ENCODE measurements around the gene ADCYAP1R1. TPM values are rescaled to one million over a fixed set of nuclear protein-coding genes. Genes with fewer than 3 reads are reported as not detected.

Gene ADCYAP1R1
- total RNA-seq, 6 experiments from 2014 or later = 0.05 to 0.37 (median 0.29) TPM

DNA sequence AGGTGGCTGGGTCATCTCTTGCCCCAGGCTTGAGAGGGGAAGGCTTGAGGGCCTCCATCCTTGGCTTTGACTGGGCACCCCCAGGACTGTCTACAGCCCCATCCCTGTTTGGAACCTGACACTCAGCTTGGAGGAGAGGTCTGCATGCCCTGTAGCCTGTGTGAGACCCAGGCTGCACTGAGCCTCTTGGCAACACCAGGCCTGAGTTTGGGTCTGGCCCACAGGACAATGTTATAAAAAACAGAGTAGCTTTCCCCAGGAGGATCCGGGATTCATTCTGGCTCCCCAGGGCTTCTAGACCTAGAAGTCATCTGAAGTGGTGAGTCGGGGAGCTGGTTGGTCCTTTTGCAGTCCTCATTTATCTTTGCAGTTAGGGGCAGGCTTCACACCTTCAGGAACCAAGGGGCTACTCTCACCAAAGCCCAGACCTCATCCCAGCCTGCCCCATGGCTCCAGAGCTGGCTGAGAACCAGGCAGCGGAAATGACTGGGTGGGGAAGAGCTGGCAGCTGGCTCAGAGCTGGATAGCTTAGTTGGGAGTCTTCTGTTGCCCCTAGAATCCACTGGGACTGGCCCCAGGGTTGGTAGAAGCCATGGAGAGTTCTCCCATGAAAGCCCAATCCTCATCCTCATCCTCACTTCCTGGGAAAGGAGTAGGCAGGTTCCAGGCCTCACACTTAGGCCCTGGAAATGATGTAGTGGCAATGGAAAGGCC is 68.8 kb downstream of the ADCYAP1R1 start:
- Histone ChIP-seq H3K36me3 (no peaks in the 10 kb centered on the region), H3K4me1 (peaks cover 0 to 3% (median 0%) of the 10 kb centered on the region in 4 donors), H3K27ac (no peak overlapping the region), H3K27me3 (no peaks in the 10 kb centered on the region), H3K9me3 (no peaks in the 10 kb centered on the region), H3K4me3 (no peak overlapping the region)
- DNase-seq (no peak), ATAC-seq (peak in 1 of 4 donors; percentile 21)
- TF ChIP-seq, protein P1, sequence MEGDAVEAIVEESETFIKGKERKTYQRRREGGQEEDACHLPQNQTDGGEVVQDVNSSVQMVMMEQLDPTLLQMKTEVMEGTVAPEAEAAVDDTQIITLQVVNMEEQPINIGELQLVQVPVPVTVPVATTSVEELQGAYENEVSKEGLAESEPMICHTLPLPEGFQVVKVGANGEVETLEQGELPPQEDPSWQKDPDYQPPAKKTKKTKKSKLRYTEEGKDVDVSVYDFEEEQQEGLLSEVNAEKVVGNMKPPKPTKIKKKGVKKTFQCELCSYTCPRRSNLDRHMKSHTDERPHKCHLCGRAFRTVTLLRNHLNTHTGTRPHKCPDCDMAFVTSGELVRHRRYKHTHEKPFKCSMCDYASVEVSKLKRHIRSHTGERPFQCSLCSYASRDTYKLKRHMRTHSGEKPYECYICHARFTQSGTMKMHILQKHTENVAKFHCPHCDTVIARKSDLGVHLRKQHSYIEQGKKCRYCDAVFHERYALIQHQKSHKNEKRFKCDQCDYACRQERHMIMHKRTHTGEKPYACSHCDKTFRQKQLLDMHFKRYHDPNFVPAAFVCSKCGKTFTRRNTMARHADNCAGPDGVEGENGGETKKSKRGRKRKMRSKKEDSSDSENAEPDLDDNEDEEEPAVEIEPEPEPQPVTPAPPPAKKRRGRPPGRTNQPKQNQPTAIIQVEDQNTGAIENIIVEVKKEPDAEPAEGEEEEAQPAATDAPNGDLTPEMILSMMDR (IDR thresholded peaks at IDR 0.05) = no peak
- TF ChIP-seq POLR2A (IDR thresholded peaks at IDR 0.05) = no peak
- 64% methylated on average over 3 of the region's 3 CpGs for WGBS (ENCODE audit: insufficient coverage, low coverage, low lambda C conversion rate, missing lambda C conversion rate)
- intact Hi-C loops (cut with DNase I) = loop anchor here (5.0 kb wide), 2 partner anchors 134 to 139 kb away; no protein-coding TSS in a partner anchor

DNA sequence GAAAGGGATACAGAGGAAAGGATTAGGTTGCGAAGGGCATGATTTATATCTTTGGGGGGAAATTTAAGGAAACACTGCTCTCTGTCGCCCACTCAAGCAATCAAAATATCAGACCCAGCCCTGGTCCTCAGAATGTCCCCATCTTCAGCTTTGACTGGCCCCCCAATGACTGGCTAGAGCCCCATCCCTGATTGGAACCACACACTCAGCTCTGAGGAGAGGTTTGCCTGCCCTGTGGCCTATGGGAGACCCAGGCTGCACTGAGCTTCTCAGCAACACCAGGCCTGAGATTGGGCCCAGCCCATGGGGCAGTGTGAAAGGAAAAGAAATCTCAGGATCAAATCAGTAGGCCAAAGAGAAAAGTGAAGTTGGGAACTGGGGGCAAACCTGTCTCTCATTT is 69.5 kb downstream of the ADCYAP1R1 start:
- ATAC-seq (no peak), DNase-seq (no peak)
- intact Hi-C loops (cut with DNase I) = loop anchor here (5.0 kb wide), 2 partner anchors 134 to 139 kb away; no protein-coding TSS in a partner anchor
- H3K4me1 ChIP-seq = peaks cover 0 to 3% (median 0%) of the 10 kb centered on the region in 4 donors
- no peak overlapping the region for H3K4me3 ChIP-seq
- no peaks in the 10 kb centered on the region for H3K36me3 ChIP-seq
- H3K27ac ChIP-seq = no peak overlapping the region
- TF ChIP-seq, protein P1 (IDR thresholded peaks at IDR 0.05) = no peak
- 67% methylated on average over 1 of the region's 2 CpGs for WGBS (ENCODE audit: insufficient coverage, low coverage, low lambda C conversion rate, missing lambda C conversion rate)
- H3K27me3 ChIP-seq = no peaks in the 10 kb centered on the region
- no peaks in the 10 kb centered on the region for H3K9me3 ChIP-seq

DNA sequence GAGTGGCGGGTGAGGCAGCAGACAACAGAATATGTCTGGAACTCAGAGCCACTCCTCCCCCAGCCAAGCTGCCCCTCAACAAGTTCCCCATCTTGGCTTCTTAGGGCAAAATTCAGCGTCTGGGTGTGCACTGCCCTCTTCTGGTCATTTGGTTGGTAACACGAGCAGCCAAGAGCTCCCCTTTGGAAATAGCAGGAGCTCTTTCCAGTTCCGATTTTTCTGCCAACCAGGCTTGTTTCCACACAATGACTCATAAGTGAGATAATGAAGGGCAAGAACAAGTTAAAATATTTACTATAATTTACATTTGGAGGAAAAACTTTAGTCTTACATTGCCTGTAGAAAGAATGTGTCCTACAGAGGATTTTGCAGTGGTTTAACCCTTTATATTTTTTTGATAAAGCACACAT is 70.5 kb downstream of the ADCYAP1R1 start:
- ATAC-seq = peak; percentile 89 to 99 (median 92)
- peak in 2 of 3 donors; percentile 35 to 64 for DNase-seq
- TF ChIP-seq, protein P1 (IDR thresholded peaks at IDR 0.05) = peak; percentile 80 to 92 (median 90)
- TF ChIP-seq POLR2A (IDR thresholded peaks at IDR 0.05) = no peak
- 5% methylated on average over 3 of the region's 4 CpGs for WGBS (ENCODE audit: insufficient coverage, low coverage, low lambda C conversion rate, missing lambda C conversion rate)
- H3K4me1 ChIP-seq = peaks cover 0 to 3% (median 0%) of the 10 kb centered on the region in 4 donors
- intact Hi-C loops (cut with DNase I) = loop anchor here (5.0 kb wide), 2 partner anchors 135 to 140 kb away; no protein-coding TSS in a partner anchor
- H3K4me3 ChIP-seq = no peak overlapping the region
- H3K27me3 ChIP-seq = no peaks in the 10 kb centered on the region
- no peaks in the 10 kb centered on the region for H3K36me3 ChIP-seq
- no peaks in the 10 kb centered on the region for H3K9me3 ChIP-seq
- no peak overlapping the region for H3K27ac ChIP-seq

DNA sequence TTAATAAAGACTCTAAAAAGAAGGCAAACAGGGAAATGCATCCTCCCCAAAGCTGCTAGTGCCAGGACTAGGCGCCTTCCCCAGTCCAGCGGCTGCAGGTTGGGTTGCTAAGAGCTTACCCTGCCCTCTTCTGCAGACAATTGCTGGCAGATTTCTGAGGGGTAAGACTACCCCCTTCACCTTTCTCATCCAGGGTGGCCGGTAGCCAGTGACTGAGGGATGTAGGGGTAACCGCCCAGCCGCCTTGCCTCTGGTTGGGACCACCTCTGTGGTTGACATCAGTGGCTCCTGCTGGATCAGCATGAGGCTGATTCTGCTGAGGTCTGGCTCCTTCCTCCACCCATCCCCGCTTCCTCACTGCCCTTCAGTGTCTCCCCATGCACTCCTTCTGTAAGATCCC is 71.2 kb downstream of the ADCYAP1R1 start:
- ATAC-seq = no peak
- no peak for DNase-seq
- Histone ChIP-seq H3K4me1 (peaks cover 0 to 3% (median 0%) of the 10 kb centered on the region in 4 donors), H3K9me3 (no peaks in the 10 kb centered on the region), H3K27ac (no peak overlapping the region), H3K27me3 (no peaks in the 10 kb centered on the region), H3K4me3 (no peak overlapping the region), H3K36me3 (no peaks in the 10 kb centered on the region)
- intact Hi-C loops (cut with DNase I) = loop anchor here (5.0 kb wide), 2 partner anchors 136 to 141 kb away; no protein-coding TSS in a partner anchor
- TF ChIP-seq, protein P1 (IDR thresholded peaks at IDR 0.05) = no peak
- TF ChIP-seq POLR2A (IDR thresholded peaks at IDR 0.05) = no peak
- 60% methylated on average over 4 of the region's 6 CpGs for WGBS (ENCODE audit: insufficient coverage, low coverage, low lambda C conversion rate, missing lambda C conversion rate)

All from right lobe of liver (tissue), 6 donors.